Left ventricle myocardium inferior (tissue), 1 donor: ENCODE data around the gene FNDC3B. TPM values are rescaled to one million over a fixed set of nuclear protein-coding genes. Genes with fewer than 3 reads are reported as not detected.
A peak's percentile ranks its signal among the peaks of the same experiment; 100 is the strongest.

Experiments
- DNase-seq: peaks from one replicate; pipeline ENCODE4 v3.0.0-alpha.2; 2020
- H3K27ac ChIP-seq: fragments of 200-600 bp; replicated peaks from 2 replicates; pipeline ENCODE4 v1.8.0; 2021
- H3K27me3 ChIP-seq: fragments of 200-600 bp; 2 replicates; pipeline ENCODE4 v1.8.0; 2021; ENCODE audit warnings: low read depth
- H3K36me3 ChIP-seq: fragments of 200-600 bp; 2 replicates; pipeline ENCODE4 v1.8.0; 2021
- H3K4me1 ChIP-seq: fragments of 200-600 bp; 2 replicates; pipeline ENCODE4 v1.8.0; 2021
- H3K4me3 ChIP-seq: fragments of 200-600 bp; 2 replicates; pipeline ENCODE4 v1.8.0; 2021; ENCODE audit warnings: mild to moderate bottlenecking, moderate library complexity
- H3K9me3 ChIP-seq: fragments of 200-600 bp; replicated peaks from 2 replicates; pipeline ENCODE4 v1.8.0; 2021
- CTCF ChIP-seq: fragments of 200-600 bp; IDR thresholded peaks from 2 replicates; pipeline ENCODE4 v1.8.0; 2021; ENCODE audit warnings: antibody characterized with exemption, mild to moderate bottlenecking, borderline replicate concordance
- intact Hi-C: fragments of 100-400 bp; cut with micrococcal nuclease; formaldehyde crosslinking; loops from one replicate; pipeline ENCODE4 v1.11.0; 2022
- total RNA-seq: library from RNA; stranded (reverse); fragmentation: NEBNext Ultra II Directional; extraction: Animal tissue kit (Norgen Biotek cat#: 25700); gene quantifications from one replicate; pipeline ENCODE4 v1.2.1, GENCODE V29; 2021
- donor health status: DM: no; HTN: yes; CAD: no; lungs with severe emphysema.

FNDC3B gene
- total RNA-seq, 1 donor from 2014 or later: 75.7 TPM

- H3K27ac ChIP-seq: peak overlapping the region; percentile 74
- no peaks in the 10 kb centered on the region for H3K9me3 ChIP-seq
- DNase-seq: no peak
- no peak for TF ChIP-seq CTCF
- intact Hi-C loops: no loop called here
- peaks cover 51% of the 10 kb centered on the region for H3K36me3 ChIP-seq
- H3K4me1 ChIP-seq: peaks cover 58% of the 10 kb centered on the region
- H3K4me3 ChIP-seq: no peak overlapping the region
- no peaks in the 10 kb centered on the region for H3K27me3 ChIP-seq
These were observed 270.5 kb downstream of the FNDC3B start for GRCh38 chr3:172309741-172310427.

GRCh38 chr3:172310428-172310760, 271.0 kb downstream of the FNDC3B start:
- peaks cover 51% of the 10 kb centered on the region for H3K36me3 ChIP-seq
- peaks cover 60% of the 10 kb centered on the region for H3K4me1 ChIP-seq
- no peaks in the 10 kb centered on the region for H3K9me3 ChIP-seq
- no peak for DNase-seq
- no peak overlapping the region for H3K4me3 ChIP-seq
- intact Hi-C loops: no loop called here
- H3K27ac ChIP-seq: peak overlapping the region; percentile 74
- H3K27me3 ChIP-seq: no peaks in the 10 kb centered on the region
- no peak for TF ChIP-seq CTCF

GRCh38 chr3:172311217-172311616, 271.8 kb downstream of the FNDC3B start:
- Histone ChIP-seq H3K9me3 (no peaks in the 10 kb centered on the region), H3K27ac (peak overlapping the region; percentile 74), H3K36me3 (peaks cover 45% of the 10 kb centered on the region), H3K4me3 (no peak overlapping the region), H3K4me1 (peaks cover 63% of the 10 kb centered on the region), H3K27me3 (no peaks in the 10 kb centered on the region)
- no peak for DNase-seq
- TF ChIP-seq CTCF: no peak
- intact Hi-C loops: no loop called here

GRCh38 chr3:172312001-172312400, 272.6 kb downstream of the FNDC3B start:
- no peak for DNase-seq
- H3K9me3 ChIP-seq: no peaks in the 10 kb centered on the region
- TF ChIP-seq CTCF: no peak
- intact Hi-C loops: no loop called here
- H3K4me1 ChIP-seq: peaks cover 66% of the 10 kb centered on the region
- H3K27me3 ChIP-seq: no peaks in the 10 kb centered on the region
- H3K27ac ChIP-seq: peak overlapping the region; percentile 74
- H3K4me3 ChIP-seq: no peak overlapping the region
- H3K36me3 ChIP-seq: peaks cover 47% of the 10 kb centered on the region

- intact Hi-C loops: no loop called here
- Histone ChIP-seq H3K36me3 (peaks cover 41% of the 10 kb centered on the region), H3K9me3 (no peaks in the 10 kb centered on the region), H3K27ac (peak overlapping the region; percentile 74), H3K4me1 (peaks cover 66% of the 10 kb centered on the region), H3K4me3 (no peak overlapping the region), H3K27me3 (no peaks in the 10 kb centered on the region)
- no peak for DNase-seq
- TF ChIP-seq CTCF: no peak
These were observed 273.3 kb downstream of the FNDC3B start for GRCh38 chr3:172312711-172313110.
